Common myeloid progenitor, CD34-positive (primary cell): Measurements from ENCODE around the gene MAGI1.

Source experiments
- CTCF ChIA-PET: fragments of 350-600 bp; sonication (Branson Sonifier 250); formaldehyde crosslinking; loops from one replicate; lab custom pipeline; 2021; ENCODE audit warnings: antibody characterized with exemption; lab: Charles Lee
- POLR2A ChIA-PET: fragments of 350-600 bp; sonication (Branson Sonifier 250); formaldehyde crosslinking; loops from one replicate; lab custom pipeline; 2021; ENCODE audit warnings: antibody characterized with exemption; lab: Charles Lee
- DNase-seq, 3 donors: peaks; one replicate each; pipeline versions ENCODE4 v3.0.0 to v3.0.0-alpha.2; 2013
- H3K27ac ChIP-seq, 2 experiments: 1 replicate in 1 of 2; 2 replicates in 1 of 2; pipeline ENCODE4 v1.7.0; 2013; ENCODE audit warnings: inconsistent platforms in 2 of 2, low read length in 2 of 2, mild to moderate bottlenecking in 2 of 2, low read depth in 1 of 2, moderate library complexity in 1 of 2; ENCODE audit not compliant: severe bottlenecking in 2 of 2, insufficient read depth in 1 of 2, poor library complexity in 1 of 2
- H3K27me3 ChIP-seq, 5 experiments: replicated peaks in 2 of 5; 1 replicate in 3 of 5; 2 replicates in 2 of 5; pipeline versions ENCODE4 v1.6.1 to v1.7.0; 2013; ENCODE audit warnings: low read length in 4 of 5, mild to moderate bottlenecking in 2 of 5, moderate library complexity in 2 of 5, inconsistent platforms in 1 of 5; ENCODE audit not compliant: insufficient read depth in 5 of 5, control insufficient read depth in 4 of 5
- H3K36me3 ChIP-seq, 4 experiments: 1 replicate in 2 of 4; 2 replicates in 2 of 4; pipeline versions ENCODE4 v1.6.1 to v1.7.0; 2013; ENCODE audit warnings: low read length in 3 of 4, control low read depth in 1 of 4, mild to moderate bottlenecking in 1 of 4; ENCODE audit not compliant: control insufficient read depth in 4 of 4, insufficient read depth in 4 of 4
- H3K4me1 ChIP-seq, 4 experiments: 1 replicate in 3 of 4; 2 replicates in 1 of 4; pipeline versions ENCODE4 v1.6.1 to v1.7.1; 2013; ENCODE audit warnings: low read length in 3 of 4, mild to moderate bottlenecking in 3 of 4, control low read depth in 1 of 4, inconsistent platforms in 1 of 4, moderate library complexity in 1 of 4; ENCODE audit not compliant: control insufficient read depth in 4 of 4, insufficient read depth in 4 of 4; ENCODE audit errors: control extremely low read depth in 1 of 4
- H3K4me3 ChIP-seq, 7 experiments: 1 replicate in 4 of 7; 2 replicates in 3 of 7; pipeline versions ENCODE4 v1.5.1 to v1.7.0; 2013; ENCODE audit warnings: mild to moderate bottlenecking in 7 of 7, low read length in 6 of 7, moderate library complexity in 6 of 7, inconsistent platforms in 2 of 7, low read depth in 2 of 7, control low read depth in 1 of 7; ENCODE audit not compliant: insufficient read depth in 4 of 7, control insufficient read depth in 1 of 7; ENCODE audit errors: extremely low read depth in 1 of 7
- H3K9me3 ChIP-seq, 5 experiments: 1 replicate in 4 of 5; 2 replicates in 1 of 5; pipeline versions ENCODE4 v1.6.1 to v1.7.1; 2013; ENCODE audit warnings: low read length in 4 of 5, mild to moderate bottlenecking in 2 of 5, inconsistent platforms in 1 of 5, low read depth in 1 of 5, moderate library complexity in 1 of 5; ENCODE audit not compliant: control insufficient read depth in 4 of 5, insufficient read depth in 2 of 5; ENCODE audit errors: control extremely low read depth in 1 of 5
- WGBS: methylation state at CpG from one replicate; pipeline ENCODE4 v1.1.5; 2013; ENCODE audit not compliant: insufficient coverage; 5-methylcytosine and 5-hydroxymethylcytosine counted together

The MAGI1 gene

DNA sequence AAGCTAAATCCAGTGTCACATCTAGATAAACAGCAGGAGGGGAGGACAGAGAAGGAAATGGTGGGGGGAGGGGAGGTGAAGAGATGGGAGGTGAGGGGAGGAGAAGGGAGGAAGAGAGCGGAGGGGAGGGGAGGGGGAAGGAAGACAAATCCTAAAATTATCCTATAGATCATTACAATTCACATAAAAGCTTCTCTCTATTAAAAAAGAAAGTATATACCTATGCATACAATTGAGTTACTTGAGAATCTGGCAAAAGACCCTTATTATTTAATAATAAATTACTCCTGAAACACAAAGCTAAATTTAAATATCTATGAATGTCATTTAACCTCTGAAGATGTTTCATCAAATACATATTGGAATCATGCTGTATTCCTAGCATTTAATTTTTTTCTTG is 303.9 kb downstream of the MAGI1 start:
- H3K27ac ChIP-seq, result no peak overlapping the region
- POLR2A ChIA-PET, result no interaction called here
- no peaks in the 10 kb centered on the region for H3K36me3 ChIP-seq
- no peaks in the 10 kb centered on the region for H3K4me1 ChIP-seq
- no peak for DNase-seq
- WGBS, result no CpG with 5 or more reads among the region's 1 CpG
- no peak overlapping the region for H3K4me3 ChIP-seq
- peaks cover 0 to 5% (median 2%) of the 10 kb centered on the region in 5 experiments for H3K27me3 ChIP-seq
- CTCF ChIA-PET, result no interaction called here
- H3K9me3 ChIP-seq, result no peaks in the 10 kb centered on the region

DNA sequence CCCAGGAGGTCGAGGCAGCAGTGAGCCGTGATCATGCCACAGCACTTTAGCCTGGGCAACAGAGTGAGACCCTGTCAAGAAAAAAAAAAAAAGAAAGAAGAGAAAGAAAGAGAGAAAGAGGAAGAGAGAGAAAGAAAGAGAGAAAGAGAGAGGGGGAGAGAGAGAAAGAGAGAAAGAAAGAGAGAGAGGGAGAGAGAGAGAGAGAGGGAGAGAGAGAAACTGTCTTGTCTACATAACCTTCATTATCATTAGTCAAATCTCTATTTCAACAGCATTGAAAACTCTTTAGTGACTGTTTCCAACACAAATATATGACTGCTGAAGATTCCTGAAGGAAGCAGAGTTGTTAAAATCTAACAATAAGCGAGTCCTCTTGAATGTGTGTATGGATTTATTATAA is 304.3 kb downstream of the MAGI1 start:
- 83% methylated on average over 1 of the region's 3 CpGs for WGBS
- no peaks in the 10 kb centered on the region for H3K9me3 ChIP-seq
- DNase-seq, result no peak
- no peaks in the 10 kb centered on the region for H3K36me3 ChIP-seq
- ChIA-PET CTCF (no interaction called here), POLR2A (no interaction called here)
- H3K4me1 ChIP-seq, result no peaks in the 10 kb centered on the region
- H3K27me3 ChIP-seq, result peaks cover 0 to 5% (median 2%) of the 10 kb centered on the region in 5 experiments
- H3K4me3 ChIP-seq, result no peak overlapping the region
- no peak overlapping the region for H3K27ac ChIP-seq

DNA sequence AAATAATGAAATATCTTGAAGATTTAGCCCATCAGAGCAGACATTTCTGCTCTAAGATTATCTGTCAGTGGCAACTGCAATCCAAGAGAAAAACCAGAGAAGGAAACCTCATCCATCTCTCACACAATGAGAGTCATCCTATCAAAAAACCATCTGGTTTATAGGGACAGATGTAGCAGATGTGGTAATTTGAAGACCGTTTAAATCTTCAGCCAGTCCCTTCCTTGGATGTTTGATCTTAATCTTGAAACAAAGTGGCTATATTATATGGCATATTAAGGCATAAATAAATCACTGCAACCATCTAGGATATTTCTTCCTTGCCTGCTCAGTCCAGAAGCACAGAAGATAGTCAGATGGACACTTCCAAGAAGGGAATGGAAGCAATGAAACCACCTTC is 305.3 kb downstream of the MAGI1 start:
- POLR2A ChIA-PET, result no interaction called here
- Histone ChIP-seq H3K27ac (no peak overlapping the region), H3K9me3 (no peaks in the 10 kb centered on the region), H3K27me3 (peaks cover 0 to 5% (median 2%) of the 10 kb centered on the region in 5 experiments), H3K4me3 (no peak overlapping the region), H3K4me1 (no peaks in the 10 kb centered on the region), H3K36me3 (no peaks in the 10 kb centered on the region)
- CTCF ChIA-PET, result no interaction called here
- no peak for DNase-seq
- no CpG with 5 or more reads among the region's 1 CpG for WGBS

DNA sequence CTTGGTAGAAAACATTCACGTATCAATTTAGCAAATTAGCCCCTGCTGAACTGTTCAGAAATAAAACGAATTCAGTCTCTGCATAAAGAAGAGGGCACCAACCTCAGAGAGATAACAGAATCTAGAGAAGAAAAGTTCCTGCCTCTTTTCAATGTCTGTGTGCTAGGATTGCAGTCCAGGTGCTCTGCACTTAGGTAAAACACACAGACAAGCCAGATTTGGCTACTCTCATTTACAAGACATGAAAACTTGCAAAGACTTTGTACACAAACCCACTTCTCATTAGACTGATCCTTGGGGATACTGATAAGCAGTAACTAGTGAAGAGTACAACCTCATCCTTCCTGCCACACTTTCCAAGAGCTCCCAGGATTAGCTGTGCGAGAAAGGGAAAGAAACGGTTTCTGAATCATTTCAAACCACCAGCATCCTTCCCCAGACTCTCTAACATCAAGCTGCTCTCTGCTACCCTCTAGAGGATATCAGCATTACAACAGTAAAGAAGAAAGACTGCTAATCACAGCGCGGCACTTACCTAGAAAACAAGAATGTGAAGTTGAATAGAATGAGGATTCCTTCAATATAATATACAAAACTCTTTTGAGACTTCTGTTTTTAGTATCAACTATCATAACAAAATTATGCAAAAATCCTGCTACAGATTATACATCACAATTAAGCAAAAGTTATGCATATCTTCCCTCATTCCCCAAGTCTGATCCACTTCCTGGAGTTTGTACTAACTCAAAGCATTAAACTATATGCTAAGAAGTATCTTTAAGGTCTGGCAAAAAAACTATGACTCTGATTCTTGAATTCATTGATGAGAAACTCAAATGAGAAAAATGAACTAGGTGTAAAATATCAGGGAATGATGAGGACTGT is 306.4 kb downstream of the MAGI1 start:
- CTCF ChIA-PET, result interaction anchor here (1.4 kb wide), 1 partner anchor 293 kb away, joined by 3 read pairs; no protein-coding TSS in a partner anchor
- POLR2A ChIA-PET, result no interaction called here
- H3K27me3 ChIP-seq, result peaks cover 0 to 5% (median 2%) of the 10 kb centered on the region in 5 experiments
- H3K36me3 ChIP-seq, result no peaks in the 10 kb centered on the region
- WGBS, result 100% methylated on average over 2 of the region's 6 CpGs
- H3K9me3 ChIP-seq, result no peaks in the 10 kb centered on the region
- no peak overlapping the region for H3K4me3 ChIP-seq
- peak; percentile 20 to 56 (median 37) for DNase-seq
- H3K27ac ChIP-seq, result no peak overlapping the region
- H3K4me1 ChIP-seq, result no peaks in the 10 kb centered on the region

DNA sequence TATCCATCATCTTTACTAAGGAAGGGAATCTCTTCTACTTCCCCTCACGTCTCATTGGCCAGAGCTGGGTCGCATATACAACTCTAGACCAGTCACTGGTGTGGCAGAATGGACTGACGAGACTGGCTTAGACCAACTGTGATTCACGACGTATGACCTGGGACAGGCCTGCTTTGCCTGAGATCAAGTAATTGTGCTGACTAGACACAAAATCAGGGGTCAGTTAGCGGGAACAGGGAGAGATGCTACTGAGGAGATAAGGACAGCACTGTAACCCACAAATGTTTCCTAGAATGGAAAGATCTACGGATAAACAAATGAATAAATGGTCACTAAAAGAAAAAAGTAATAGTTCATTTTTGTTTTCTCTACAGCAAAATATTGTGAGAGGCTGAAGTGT is 308.3 kb downstream of the MAGI1 start:
- Histone ChIP-seq H3K36me3 (no peaks in the 10 kb centered on the region), H3K27ac (no peak overlapping the region), H3K27me3 (peaks cover 0 to 5% (median 2%) of the 10 kb centered on the region in 5 experiments), H3K4me3 (no peak overlapping the region), H3K4me1 (no peaks in the 10 kb centered on the region), H3K9me3 (no peaks in the 10 kb centered on the region)
- no peak for DNase-seq
- 91% methylated on average over 6 of the region's 7 CpGs for WGBS
- ChIA-PET POLR2A (no interaction called here), CTCF (interaction anchor here (0.6 kb wide), 1 partner anchor 87 kb away, joined by 3 read pairs; no protein-coding TSS in a partner anchor)

DNA sequence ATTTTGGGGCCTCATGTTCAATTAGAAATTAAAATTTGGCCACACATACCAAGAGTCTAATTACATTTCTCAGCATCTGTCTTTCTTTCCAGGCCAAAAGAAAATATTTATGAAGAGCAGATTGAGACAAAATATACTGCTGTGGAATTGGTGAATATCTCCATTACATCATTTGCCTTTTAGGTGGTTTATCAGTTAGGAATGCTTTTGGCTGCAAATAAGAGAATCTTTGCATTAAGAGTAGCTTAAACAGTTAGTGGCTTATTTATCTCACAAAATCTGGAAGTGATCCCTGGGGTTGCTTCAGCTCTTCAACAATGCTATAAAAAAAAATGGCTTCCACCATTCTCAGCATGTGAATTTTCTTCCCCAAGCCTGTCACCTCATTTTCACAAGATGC is 308.7 kb downstream of the MAGI1 start:
- ChIA-PET POLR2A (no interaction called here), CTCF (interaction anchor here (0.6 kb wide), 1 partner anchor 87 kb away, joined by 3 read pairs; no protein-coding TSS in a partner anchor)
- H3K4me1 ChIP-seq, result no peaks in the 10 kb centered on the region
- no peaks in the 10 kb centered on the region for H3K36me3 ChIP-seq
- no peak for DNase-seq
- peaks cover 0 to 2% (median 0%) of the 10 kb centered on the region in 5 experiments for H3K9me3 ChIP-seq
- peaks cover 0 to 5% (median 2%) of the 10 kb centered on the region in 5 experiments for H3K27me3 ChIP-seq
- no peak overlapping the region for H3K4me3 ChIP-seq
- H3K27ac ChIP-seq, result no peak overlapping the region

DNA sequence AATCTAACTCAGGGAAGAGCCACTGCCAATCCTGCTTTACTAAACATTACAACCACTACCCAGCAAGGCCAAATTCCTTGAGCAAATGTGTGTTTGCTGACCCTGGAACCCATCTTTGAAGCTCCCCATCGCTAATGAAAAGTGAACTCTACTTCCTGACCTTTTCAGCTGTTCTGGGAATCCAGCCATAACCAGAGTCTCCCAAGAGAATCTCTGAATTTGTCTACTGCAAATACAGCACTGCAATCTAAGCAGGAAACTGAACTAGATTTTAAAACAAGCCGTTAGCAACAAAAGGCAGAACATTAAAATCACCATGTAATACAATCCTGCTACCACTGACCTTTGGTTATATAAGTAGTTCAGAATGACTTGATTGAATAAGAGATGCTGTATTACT is 309.2 kb downstream of the MAGI1 start:
- Histone ChIP-seq H3K36me3 (no peaks in the 10 kb centered on the region), H3K4me3 (no peak overlapping the region), H3K27ac (no peak overlapping the region), H3K9me3 (peaks cover 0 to 2% (median 0%) of the 10 kb centered on the region in 5 experiments), H3K4me1 (no peaks in the 10 kb centered on the region), H3K27me3 (peaks cover 0 to 5% (median 2%) of the 10 kb centered on the region in 5 experiments)
- POLR2A ChIA-PET, result no interaction called here
- WGBS, result 100% methylated on average over 1 of the region's 2 CpGs
- CTCF ChIA-PET, result no interaction called here
- no peak for DNase-seq
